ENCODE results near the gene CD300LF.

GRCh38 chr17:74647871-74648672 lies 64.7 kb downstream of the CD300LF start:
- TF ChIP-seq EZH2 (IDR thresholded peaks at IDR 0.05; ENCODE audit: borderline replicate concordance, low read length), result no peak
- no peak for TF ChIP-seq CTCF (IDR thresholded peaks at IDR 0.05; ENCODE audit: low read length)

Measured in OCI-LY1 (cell line).